ENCODE results near the gene HLCS.

HLCS gene

DNA sequence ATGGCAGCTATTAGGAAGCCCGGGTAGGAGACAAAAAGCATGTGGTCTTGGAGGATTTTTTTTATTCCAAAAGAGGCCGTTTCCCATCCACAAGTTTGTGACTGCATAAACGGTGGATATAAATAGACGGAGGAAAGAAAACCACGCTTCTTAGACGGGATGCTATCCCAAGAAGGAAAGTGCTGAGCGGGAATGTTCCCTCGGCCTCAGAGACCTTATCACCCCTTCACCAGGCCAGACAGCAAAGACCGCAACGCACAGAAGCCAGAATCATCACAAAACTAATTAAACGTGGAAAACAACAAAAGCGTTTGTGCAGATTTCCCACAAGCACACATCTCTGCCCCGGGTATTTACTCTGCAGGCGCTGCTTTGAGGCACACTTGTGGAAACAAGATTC is 43.2 kb downstream of the HLCS start:
- DNase-seq (ENCODE audit: low read depth, low spot score) = no peak
- H3K4me3 ChIP-seq (ENCODE audit: low read length) = peak overlapping the region; percentile 1

DNA sequence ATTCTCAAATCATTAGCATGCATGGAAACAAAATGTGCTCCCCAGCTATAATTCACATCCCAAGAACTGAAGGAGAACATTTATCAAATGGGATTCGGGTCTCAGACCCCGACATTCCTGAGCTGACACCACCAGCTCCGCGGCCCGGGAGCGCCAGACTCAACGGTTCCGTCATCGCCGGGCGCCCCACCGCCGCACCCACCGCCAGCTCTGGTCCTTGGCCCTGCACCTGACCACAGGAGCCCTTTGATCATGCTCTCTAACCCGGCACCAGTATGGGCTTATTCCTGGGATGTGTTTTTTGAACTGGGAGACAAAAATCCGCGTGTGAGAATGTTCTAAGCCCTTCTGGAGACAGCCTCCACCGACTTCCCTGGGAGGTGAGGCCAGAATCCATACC is 43.6 kb downstream of the HLCS start:
- DNase-seq (ENCODE audit: low read depth, low spot score) = no peak
- H3K4me3 ChIP-seq (ENCODE audit: low read length) = no peak overlapping the region; the same call in 1 of the 2 replicates

DNA sequence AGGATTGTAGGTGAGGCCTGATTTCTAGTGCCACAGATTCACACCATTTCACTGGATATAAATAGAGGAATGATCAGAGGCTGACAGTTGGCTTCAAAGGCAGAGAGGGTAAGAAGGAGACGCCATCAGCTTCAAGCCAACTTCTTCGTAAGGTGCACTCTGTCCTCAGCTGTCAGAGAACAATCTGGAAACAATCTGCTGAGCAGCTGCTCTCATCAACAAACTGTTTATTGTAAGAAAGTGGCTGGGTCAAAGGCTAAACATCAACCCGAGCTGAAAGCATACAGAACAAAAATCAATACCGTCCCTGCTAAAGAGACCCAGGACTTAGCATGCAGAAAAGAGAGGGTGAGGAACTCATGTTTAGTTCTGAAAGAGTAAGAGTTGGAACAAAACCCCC is 48.2 kb downstream of the HLCS start:
- no peak overlapping the region for H3K4me3 ChIP-seq (ENCODE audit: low read length)
- no peak for DNase-seq (ENCODE audit: low read depth, low spot score)

DNA sequence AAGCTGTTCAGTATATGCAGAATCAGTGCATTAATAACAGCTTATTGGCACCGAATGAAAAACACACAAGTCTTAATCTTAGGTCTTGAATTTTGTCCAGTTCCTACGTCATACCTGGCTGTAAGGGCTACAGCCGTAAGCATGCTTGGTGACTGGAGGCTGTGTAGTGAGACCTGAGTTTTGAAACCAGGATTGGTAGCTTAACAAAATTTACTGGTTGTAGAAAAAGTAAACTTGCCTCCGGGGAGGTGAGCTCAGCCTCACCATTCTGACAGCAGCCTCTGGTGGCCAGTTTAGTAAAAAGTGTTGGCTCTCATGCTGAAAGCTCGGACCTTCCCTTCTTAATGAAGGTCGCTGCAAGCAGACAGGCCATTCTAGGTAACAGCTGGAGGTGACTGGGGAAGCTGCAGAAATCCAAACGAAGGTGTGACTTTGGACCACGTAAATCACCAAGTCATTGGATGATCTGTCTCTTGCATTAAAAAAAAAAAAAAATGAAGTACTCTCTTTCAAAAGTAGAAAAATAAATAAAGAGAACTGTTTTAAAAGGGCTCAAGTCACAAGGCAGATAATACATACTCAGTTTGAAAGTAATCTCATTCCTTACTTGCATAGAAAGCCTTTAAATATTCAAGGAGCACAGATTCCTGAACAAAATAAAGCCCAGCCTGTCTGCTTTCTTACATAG is 48.9 kb downstream of the HLCS start:
- DNase-seq (ENCODE audit: low read depth, low spot score) = no peak
- H3K4me3 ChIP-seq (ENCODE audit: low read length) = no peak overlapping the region

DNA sequence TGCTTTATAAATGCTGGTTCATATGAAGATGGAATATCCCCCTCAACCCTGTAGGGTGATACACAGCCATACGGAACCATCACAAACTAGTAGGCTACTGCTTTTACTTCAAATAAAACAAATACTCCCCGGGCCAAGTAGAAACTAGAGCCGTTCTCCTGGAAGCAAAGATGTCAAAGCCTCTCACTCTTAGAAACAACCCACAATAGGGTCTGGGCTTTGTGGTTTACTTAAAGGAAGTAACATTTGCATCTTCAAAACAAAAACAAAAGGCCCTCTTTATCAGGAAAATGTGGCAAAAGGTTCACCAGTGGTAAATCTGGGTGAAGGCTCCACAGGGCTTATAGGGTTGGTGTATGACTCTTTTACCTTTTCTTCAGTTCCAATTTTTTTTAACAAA is 49.8 kb downstream of the HLCS start:
- DNase-seq (ENCODE audit: low read depth, low spot score) = peak; percentile 51
- H3K4me3 ChIP-seq (ENCODE audit: low read length) = no peak overlapping the region

DNA sequence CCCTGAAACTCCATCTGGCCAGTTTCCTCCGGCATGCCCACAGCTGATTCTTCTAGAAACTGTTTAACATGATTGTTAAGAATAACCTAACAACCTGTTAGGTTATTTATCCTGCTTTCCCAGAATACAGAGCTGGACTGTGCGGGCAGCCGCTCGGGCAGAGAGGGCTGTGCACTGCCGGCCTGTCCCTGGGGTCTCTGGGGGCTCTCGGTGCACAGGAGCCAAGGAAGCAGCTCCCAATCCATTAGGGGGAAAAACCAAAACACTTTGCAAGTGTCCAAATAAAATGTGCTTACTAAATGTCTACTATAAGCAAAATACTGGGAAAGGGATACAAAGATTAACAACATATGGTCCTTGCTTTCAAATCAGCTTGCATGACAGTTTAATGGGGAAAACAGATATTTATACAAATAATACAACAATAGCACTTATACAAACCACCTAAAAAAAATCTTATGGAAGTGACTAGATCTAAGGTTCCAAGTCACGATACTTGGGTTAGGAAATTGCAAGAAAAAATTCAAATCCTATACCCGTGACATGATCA is 50.7 kb downstream of the HLCS start:
- DNase-seq (ENCODE audit: low read depth, low spot score) = no peak
- no peak overlapping the region for H3K4me3 ChIP-seq (ENCODE audit: low read length)

DNA sequence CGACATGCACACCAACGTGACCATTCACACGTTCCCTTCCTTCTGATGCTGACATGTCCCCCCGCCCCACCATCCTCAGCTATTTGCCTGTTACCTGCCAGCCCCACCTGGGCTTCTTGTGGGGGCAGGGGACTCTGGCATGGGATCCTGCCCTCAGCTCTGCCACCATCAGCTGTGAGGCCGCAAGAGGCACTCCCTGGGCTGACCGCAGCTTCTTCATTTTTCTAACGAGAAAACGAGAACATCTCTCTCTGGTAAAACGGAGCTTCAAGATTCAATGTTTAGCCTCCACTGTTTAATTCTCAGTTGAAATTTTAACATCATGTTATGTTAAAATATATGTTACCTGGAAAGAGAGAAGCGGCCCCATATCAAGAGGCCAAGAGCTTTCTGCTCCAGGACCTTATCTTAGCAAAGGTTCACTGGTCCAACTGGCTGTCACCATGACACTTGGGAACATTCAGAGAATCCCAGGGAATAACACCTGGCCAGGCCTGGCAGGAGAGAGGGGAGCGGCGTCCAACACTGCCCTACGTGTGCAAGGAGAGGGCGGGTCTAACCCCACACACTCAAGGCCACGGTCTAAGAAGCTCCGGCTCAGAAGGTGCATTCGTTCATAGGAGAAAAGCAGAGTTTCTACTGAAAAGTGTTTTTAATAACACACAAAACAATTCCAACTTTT is 51.3 kb downstream of the HLCS start:
- DNase-seq (ENCODE audit: low read depth, low spot score) = no peak
- no peak overlapping the region for H3K4me3 ChIP-seq (ENCODE audit: low read length)

DNA sequence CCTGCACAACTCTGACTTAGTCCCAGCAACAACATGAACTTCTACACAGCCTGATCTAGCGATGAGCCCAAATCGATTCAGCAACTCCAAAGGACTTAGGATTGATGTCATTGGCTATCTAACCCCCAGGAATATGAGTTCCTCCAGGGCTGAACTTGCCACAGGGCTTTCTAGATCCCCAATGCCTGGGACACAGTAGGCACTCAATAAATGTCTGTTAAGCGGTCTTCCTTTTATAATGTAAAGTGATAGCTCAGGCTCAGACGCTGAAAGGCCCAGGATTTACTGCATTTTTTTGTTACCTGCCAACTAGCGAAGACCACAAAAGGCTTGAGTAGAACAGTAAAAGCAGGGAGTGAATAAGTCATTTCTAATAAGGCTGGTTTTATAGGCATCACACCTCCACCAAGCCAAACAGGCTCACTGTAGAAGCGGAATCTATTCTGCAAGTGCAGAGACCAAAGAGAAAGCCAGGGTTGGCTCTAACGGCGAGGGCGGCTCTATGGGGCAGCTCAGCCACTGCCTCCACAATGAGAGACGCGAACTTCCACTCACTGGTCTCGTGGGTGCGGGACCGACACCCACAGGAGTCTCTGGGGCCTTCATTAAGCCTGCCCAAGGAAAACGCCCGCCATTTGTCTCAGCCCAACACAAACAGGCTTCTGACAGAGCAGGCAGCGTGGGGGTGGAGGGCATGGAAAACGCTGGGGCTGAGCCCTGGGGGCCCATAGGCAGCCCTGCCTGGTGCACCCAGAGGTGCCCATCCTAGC is 52.0 kb downstream of the HLCS start:
- no peak for DNase-seq (ENCODE audit: low read depth, low spot score)
- H3K4me3 ChIP-seq (ENCODE audit: low read length) = no peak overlapping the region

DNA sequence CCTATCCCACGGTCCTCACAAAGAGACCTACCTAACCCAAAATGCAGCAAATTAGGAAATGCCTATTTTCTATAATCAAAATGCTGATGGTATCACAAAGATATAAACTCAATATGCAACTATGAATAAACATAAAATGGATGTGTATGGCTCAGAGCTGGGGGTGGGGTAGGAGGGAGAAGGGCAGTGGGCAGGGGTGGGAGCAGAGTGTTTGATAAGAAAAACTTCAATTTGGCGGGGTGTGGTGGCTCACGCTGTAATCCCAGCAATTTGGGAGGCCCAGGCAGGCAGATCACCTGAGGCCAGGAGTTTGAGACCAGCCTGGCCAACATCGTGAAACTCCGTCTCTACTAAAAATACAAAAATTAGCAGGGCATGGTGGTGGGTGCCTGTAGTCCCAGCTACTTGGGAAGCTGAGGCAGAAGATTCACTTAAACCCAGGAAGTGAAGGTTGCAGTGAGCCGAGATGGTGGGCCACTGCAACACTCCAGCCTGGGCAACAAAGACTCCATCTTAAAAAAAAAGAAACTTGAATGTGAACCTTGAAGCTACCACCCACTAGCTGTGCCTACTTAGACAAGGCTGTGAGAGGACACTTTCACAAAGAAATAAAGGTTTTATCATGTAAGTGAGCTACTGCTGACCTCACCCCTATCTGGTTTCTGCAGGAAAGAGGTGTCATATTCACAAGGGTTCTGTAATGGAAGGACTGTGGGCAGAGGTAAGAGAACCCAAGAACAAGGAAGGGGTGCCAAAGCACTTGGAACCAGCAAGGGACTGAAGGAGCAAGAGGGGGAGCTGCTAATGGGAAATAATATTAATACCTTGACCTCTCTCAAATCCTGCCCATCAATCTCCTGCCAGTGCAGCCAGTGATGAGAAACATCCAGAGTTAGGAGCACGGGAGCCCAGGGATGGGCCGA is 53.0 kb downstream of the HLCS start:
- no peak for DNase-seq (ENCODE audit: low read depth, low spot score)
- H3K4me3 ChIP-seq (ENCODE audit: low read length) = no peak overlapping the region

DNA sequence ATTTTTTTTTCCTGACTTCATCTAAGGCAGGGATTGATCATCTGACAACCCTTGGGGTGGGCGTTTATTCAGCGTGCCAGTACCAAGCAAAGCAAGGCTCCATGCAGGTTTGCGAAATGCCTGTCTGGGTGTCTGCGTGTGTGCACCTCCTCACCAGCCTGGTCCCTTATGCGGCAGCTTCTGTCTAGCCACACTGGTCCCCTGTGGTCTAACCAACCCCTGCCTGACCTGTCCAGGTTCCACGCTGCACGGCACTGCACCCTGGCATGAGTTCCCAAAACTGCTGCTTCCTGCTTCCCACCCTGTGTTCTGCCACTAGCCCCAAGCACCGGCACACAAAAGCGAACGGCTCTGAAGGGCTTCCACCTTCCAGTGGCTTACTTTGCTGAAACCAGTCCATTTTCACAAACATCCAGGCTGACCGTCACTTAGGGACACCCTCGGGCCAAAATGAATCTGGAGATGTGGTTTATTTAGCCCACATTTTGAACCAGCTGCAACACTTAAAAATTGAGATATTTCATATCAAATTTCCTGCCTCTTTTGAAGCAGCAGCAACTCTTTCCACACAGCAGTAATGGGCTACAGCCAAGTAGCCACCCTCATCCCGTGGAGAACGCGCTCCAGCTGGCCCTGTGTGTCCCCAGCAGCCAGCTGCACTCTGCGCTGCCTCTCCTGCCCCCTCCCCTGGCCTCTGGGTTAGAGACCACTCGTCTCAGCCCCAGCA is 55.7 kb downstream of the HLCS start:
- no peak for DNase-seq (ENCODE audit: low read depth, low spot score)
- H3K4me3 ChIP-seq (ENCODE audit: low read length) = no peak overlapping the region

DNA sequence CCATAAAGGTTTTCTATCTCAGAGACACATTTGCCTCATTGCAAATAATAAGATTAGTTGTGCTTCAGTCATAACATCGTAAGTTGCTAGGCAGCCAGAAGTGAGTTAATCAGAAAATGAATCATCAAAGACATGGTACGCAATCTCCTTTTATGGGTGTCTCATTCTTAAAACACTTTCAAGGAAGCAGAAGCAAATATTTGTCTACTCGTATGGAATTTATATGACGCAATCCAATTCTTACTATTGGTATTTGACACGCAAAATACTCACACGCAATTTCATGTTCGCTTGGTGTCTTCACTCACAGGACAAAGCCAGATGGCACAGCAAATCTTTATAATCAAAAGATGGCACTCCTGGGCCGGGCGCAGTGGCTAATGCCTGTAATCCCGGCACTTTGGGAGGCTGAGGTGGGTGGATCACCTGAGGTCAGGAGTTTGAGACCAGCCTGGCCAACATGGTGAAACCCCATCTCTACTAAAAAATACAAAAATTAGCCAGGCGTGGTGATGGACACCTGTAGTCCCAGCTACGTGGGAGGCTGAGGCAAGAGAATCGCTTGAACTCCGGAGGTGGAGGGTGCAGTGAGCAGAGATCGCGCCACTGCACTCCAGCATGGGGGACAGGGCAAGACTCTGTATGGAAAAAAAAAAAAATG is 56.4 kb downstream of the HLCS start:
- no peak overlapping the region for H3K4me3 ChIP-seq (ENCODE audit: low read length)
- DNase-seq (ENCODE audit: low read depth, low spot score) = no peak

DNA sequence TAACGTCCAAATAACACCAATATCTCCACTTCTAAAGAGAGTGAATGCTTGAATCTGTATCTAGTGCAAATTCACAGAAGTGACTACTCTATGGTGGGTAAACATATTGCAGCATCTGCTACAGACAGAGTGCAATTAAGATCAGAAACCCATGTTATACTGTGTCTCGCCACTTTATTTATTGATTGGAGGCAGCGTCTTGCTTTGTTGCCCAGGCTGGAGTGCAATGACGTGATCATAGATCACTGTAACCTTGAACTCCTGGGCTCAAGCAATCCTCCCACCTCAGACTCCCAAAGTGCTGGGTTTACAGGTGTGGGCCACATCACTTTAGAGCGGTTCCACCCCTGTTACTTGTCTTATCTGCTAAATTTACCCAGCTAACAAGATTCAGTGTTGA is 57.0 kb downstream of the HLCS start:
- DNase-seq (ENCODE audit: low read depth, low spot score) = no peak
- no peak overlapping the region for H3K4me3 ChIP-seq (ENCODE audit: low read length)

DNA sequence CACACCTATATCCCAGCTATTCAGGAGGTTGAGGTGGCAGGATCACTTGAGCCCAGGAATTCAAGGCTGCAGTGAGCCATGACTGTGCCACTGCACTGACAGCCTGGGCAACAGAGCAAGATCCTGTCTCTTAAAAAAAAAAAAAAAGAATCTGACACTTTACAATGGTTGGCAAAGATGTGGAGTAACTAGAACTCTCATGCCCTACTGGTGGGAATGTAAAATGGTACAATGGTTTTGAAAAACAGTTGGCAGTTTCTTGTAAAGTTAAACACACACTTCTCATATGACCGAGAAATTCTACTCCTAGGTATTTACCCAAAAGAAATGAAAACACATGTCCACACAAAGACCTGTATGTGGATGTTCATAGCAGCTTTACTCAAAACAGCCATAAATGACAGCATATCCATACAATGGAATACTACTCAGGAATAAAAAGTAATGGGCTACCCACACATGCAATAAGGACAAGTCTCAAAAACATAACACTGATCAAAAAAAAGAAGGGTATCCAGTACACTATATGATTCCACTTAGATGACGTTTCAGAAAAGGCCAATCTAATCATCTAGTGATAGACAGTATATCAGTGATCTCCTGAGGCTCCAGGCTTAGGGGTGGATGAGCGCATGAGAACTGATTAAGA is 58.1 kb downstream of the HLCS start:
- no peak for DNase-seq (ENCODE audit: low read depth, low spot score)
- H3K4me3 ChIP-seq (ENCODE audit: low read length) = no peak overlapping the region

DNA sequence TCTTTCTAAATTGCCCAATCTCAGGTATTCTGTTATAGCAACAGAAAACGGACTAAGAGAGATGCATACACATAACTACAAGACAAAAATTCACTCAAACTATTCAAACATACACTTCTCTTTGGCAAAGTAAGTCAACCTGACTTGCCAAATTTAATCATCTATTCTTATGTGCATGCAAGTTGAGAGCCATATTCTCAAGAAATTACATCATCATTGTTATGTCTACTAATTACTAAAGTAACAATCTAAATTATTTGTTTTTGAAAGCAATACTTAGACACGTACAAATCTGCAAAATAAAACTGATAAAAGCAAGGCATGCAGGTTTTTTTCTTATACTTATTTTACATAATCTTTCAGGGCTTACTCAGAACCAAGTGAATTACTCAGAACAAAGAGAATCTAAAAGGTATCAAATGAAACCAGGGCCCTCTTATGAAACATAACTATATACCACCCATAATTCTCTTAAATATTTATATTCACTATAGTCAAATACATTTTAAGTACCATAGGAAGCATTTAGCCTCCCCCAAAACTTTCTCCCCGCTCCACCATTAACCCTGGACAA is 62.3 kb downstream of the HLCS start:
- no peak overlapping the region for H3K4me3 ChIP-seq (ENCODE audit: low read length)
- DNase-seq (ENCODE audit: low read depth, low spot score) = no peak

DNA sequence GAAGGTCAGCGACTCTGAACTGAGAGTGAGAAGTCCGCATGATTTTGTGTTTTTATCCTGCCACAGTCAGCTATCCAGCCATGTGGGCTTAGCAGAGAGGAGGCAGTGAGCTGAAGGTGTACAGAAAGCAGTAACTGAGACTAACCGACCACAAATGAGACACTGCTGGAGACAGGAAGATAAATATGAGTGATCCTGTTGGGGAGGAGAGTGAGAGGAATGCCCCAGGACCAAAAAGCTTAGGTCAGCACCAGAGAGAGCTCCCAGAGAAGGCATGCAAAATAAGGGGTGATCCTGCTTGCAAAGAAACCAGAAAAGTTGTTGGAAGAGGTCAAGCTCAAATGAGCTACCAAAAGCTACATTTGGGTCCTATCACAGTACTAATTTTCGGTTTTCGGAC is 63.7 kb downstream of the HLCS start:
- H3K4me3 ChIP-seq (ENCODE audit: low read length) = no peak overlapping the region
- no peak for DNase-seq (ENCODE audit: low read depth, low spot score)

DNA sequence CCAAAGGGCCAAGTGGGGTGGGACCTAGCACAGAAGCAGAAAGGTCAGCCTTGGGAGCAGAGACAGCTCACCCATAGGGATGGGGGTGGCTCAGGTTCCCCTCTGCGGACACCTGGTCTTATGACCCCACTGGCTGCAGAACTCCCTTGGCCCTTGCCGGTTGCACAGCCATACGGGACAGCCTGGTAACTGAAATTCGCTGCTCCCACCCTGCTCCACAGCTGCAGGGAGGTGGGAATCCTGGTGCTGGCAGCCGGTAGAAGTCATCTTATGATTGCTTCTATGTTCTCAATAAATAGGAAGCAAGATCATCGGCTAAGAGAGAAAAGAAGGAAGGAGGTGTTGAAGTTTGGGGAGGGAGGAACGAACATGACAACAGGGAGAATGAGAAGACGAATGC is 64.1 kb downstream of the HLCS start:
- DNase-seq (ENCODE audit: low read depth, low spot score) = no peak
- H3K4me3 ChIP-seq (ENCODE audit: low read length) = no peak overlapping the region

DNA sequence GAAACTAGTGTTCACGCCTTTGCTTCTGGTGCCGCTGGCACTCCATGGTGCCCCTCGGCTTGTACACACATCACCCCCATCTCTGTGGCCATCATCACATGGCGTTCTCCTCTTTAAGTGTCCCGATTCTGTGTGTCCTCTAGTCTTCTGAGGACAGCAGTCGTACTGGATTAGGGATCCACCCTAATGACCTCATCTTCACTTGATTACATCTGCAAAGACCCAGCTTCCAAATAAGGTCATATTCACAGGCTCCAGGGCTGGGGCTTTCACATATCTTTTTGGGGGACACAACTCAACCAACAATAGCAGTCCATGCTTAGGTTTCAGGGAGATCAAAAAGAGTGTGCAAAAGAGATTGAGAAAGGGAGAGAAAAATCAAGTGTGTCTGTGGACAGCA is 64.9 kb downstream of the HLCS start:
- no peak for DNase-seq (ENCODE audit: low read depth, low spot score)
- no peak overlapping the region for H3K4me3 ChIP-seq (ENCODE audit: low read length)

All from Jurkat, Clone E6-1 (cell line).